ENCODE measurements around the gene NEO1.

Gene NEO1

DNA sequence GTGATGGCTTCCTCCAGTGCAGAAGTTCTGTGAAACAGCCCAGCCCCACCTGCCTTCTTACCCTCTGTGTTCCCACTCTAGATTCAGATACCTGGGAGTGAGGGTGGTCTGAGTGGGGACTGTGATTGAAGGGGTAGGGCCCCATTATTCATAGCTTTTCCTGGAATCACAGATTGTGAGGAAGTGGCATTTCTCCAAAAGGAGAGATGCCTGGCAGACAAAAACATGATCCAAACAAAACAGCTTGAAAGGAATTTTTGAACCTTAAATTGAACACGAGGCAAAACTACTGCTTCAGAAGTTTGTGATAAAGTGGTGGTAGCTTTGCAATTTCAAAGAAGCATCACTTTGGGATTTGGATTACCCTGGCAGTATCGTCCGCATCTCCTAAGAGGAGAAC, 29.2 kb upstream of the NEO1 start:
- no peak overlapping the region for H4K8ac ChIP-seq (ENCODE audit: low read depth, low read length)
- no CpG with 5 or more reads among the region's 3 CpGs for WGBS, 2 donors (ENCODE audit: extremely low coverage in 2 of 2, insufficient read length in 2 of 2, insufficient replicate concordance in 1 of 2)
- H4K91ac ChIP-seq (ENCODE audit: low read depth, low read length, poor library complexity): no peak overlapping the region
- no peak overlapping the region for H3K23ac ChIP-seq (ENCODE audit: low read depth, low read length, poor library complexity)
- no peak overlapping the region for H3K4me3 ChIP-seq (ENCODE audit: low read length in 2 of 2)
- H3K27me3 ChIP-seq (ENCODE audit: control insufficient read depth in 3 of 3, insufficient read depth in 3 of 3, low read depth in 1 of 3, low read length in 3 of 3): no peaks in the 10 kb centered on the region
- H3K4me2 ChIP-seq (ENCODE audit: insufficient read depth, low read length, poor library complexity, severe bottlenecking): no peak overlapping the region
- DNase-seq (ENCODE audit: low spot score): no peak
- H3K4me1 ChIP-seq (ENCODE audit: control insufficient read depth in 2 of 2, insufficient read depth in 1 of 2, low read depth in 1 of 2, low read length in 2 of 2): peaks cover 23 to 27% of the 10 kb centered on the region in 2 donors
- no peak overlapping the region for H2BK12ac ChIP-seq (ENCODE audit: low read length)
- no peaks in the 10 kb centered on the region for H3K36me3 ChIP-seq (replicated peaks in 1 of 2; ENCODE audit: control insufficient read depth in 2 of 2, insufficient read depth in 2 of 2, low read length in 2 of 2)
- H3K14ac ChIP-seq (ENCODE audit: low read length): no peak overlapping the region
- no peak overlapping the region for H2AK5ac ChIP-seq (ENCODE audit: low read depth, low read length)
- H2AFZ ChIP-seq (ENCODE audit: low read length): peak overlapping the region; percentile 75
- H3K27ac ChIP-seq (replicated peaks; ENCODE audit: low read length): no peak overlapping the region
- no peak overlapping the region for H2BK15ac ChIP-seq (ENCODE audit: low read length)
- H3K9me3 ChIP-seq (replicated peaks in 1 of 2; ENCODE audit: control insufficient read depth in 2 of 2, insufficient read depth in 1 of 2, low read depth in 1 of 2, low read length in 2 of 2): no peaks in the 10 kb centered on the region
- no peak overlapping the region for H2BK120ac ChIP-seq (ENCODE audit: low read depth, low read length)
- H3K4ac ChIP-seq (ENCODE audit: low read length): no peak overlapping the region
- H3K79me1 ChIP-seq (ENCODE audit: low read depth, low read length): no peaks in the 10 kb centered on the region
- no peak overlapping the region for H2BK5ac ChIP-seq (ENCODE audit: low read length)
- no peak overlapping the region for H3K18ac ChIP-seq (ENCODE audit: low read length)
- H3K9ac ChIP-seq (ENCODE audit: low read depth, low read length, poor library complexity): no peak overlapping the region

DNA sequence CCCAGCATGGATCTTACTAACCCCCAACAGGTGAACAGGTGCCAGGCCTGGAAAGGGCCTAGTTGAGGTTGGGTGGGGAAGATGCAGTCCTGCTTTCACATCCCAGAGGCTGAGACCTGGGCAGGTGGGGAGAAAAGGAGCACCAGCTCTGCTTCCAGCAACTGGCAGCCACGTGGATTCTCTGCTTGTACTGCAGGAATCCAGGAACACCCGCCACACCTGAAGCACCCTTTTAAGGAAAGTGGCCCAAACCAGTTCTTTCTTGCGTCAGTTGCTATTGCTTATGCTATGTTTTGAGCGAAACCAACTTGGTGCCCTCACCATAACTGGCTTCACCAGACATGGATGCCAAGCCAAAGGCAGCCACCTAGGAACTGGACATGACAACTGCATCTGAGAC, 28.1 kb upstream of the NEO1 start:
- Histone ChIP-seq H3K4ac (ENCODE audit: low read length) (no peak overlapping the region), H3K4me1 (ENCODE audit: control insufficient read depth in 2 of 2, insufficient read depth in 1 of 2, low read depth in 1 of 2, low read length in 2 of 2) (peaks cover 24 to 26% of the 10 kb centered on the region in 2 donors), H4K8ac (ENCODE audit: low read depth, low read length) (no peak overlapping the region), H2BK15ac (ENCODE audit: low read length) (no peak overlapping the region), H3K27me3 (ENCODE audit: control insufficient read depth in 3 of 3, insufficient read depth in 3 of 3, low read depth in 1 of 3, low read length in 3 of 3) (no peaks in the 10 kb centered on the region), H3K36me3 (replicated peaks in 1 of 2; ENCODE audit: control insufficient read depth in 2 of 2, insufficient read depth in 2 of 2, low read length in 2 of 2) (no peaks in the 10 kb centered on the region), H2BK120ac (ENCODE audit: low read depth, low read length) (no peak overlapping the region), H3K27ac (replicated peaks; ENCODE audit: low read length) (no peak overlapping the region), H3K9me3 (replicated peaks in 1 of 2; ENCODE audit: control insufficient read depth in 2 of 2, insufficient read depth in 1 of 2, low read depth in 1 of 2, low read length in 2 of 2) (no peaks in the 10 kb centered on the region), H2BK12ac (ENCODE audit: low read length) (no peak overlapping the region), H3K23ac (ENCODE audit: low read depth, low read length, poor library complexity) (no peak overlapping the region), H2BK5ac (ENCODE audit: low read length) (peak overlapping the region; percentile 33), H2AFZ (ENCODE audit: low read length) (no peak overlapping the region), H3K4me3 (ENCODE audit: low read length in 2 of 2) (no peak overlapping the region), H2AK5ac (ENCODE audit: low read depth, low read length) (peak overlapping the region; percentile 6), H3K4me2 (ENCODE audit: insufficient read depth, low read length, poor library complexity, severe bottlenecking) (no peak overlapping the region), H3K9ac (ENCODE audit: low read depth, low read length, poor library complexity) (no peak overlapping the region), H3K79me1 (ENCODE audit: low read depth, low read length) (no peaks in the 10 kb centered on the region), H3K18ac (ENCODE audit: low read length) (no peak overlapping the region), H3K14ac (ENCODE audit: low read length) (no peak overlapping the region), H4K91ac (ENCODE audit: low read depth, low read length, poor library complexity) (peak overlapping the region; percentile 86)
- no peak for DNase-seq (ENCODE audit: low spot score)
- no CpG with 5 or more reads among the region's 4 CpGs for WGBS, 2 donors (ENCODE audit: extremely low coverage in 2 of 2, insufficient read length in 2 of 2, insufficient replicate concordance in 1 of 2)

- WGBS, 2 donors (ENCODE audit: extremely low coverage in 2 of 2, insufficient read length in 2 of 2, insufficient replicate concordance in 1 of 2): no CpG with 5 or more reads among the region's 4 CpGs
- H3K36me3 ChIP-seq (replicated peaks in 1 of 2; ENCODE audit: control insufficient read depth in 2 of 2, insufficient read depth in 2 of 2, low read length in 2 of 2): no peaks in the 10 kb centered on the region
- H3K27ac ChIP-seq (replicated peaks; ENCODE audit: low read length): no peak overlapping the region
- H3K4me3 ChIP-seq (ENCODE audit: low read length in 2 of 2): no peak overlapping the region
- no peak overlapping the region for H2BK5ac ChIP-seq (ENCODE audit: low read length)
- no peak overlapping the region for H2BK12ac ChIP-seq (ENCODE audit: low read length)
- H4K8ac ChIP-seq (ENCODE audit: low read depth, low read length): no peak overlapping the region
- H2BK15ac ChIP-seq (ENCODE audit: low read length): no peak overlapping the region
- H3K18ac ChIP-seq (ENCODE audit: low read length): no peak overlapping the region
- no peak overlapping the region for H3K9ac ChIP-seq (ENCODE audit: low read depth, low read length, poor library complexity)
- no peaks in the 10 kb centered on the region for H3K9me3 ChIP-seq (replicated peaks in 1 of 2; ENCODE audit: control insufficient read depth in 2 of 2, insufficient read depth in 1 of 2, low read depth in 1 of 2, low read length in 2 of 2)
- no peak overlapping the region for H2BK120ac ChIP-seq (ENCODE audit: low read depth, low read length)
- H3K4me1 ChIP-seq (ENCODE audit: control insufficient read depth in 2 of 2, insufficient read depth in 1 of 2, low read depth in 1 of 2, low read length in 2 of 2): peaks cover 14 to 15% of the 10 kb centered on the region in 2 donors
- H2AK5ac ChIP-seq (ENCODE audit: low read depth, low read length): no peak overlapping the region
- no peak overlapping the region for H3K23ac ChIP-seq (ENCODE audit: low read depth, low read length, poor library complexity)
- no peak overlapping the region for H2AFZ ChIP-seq (ENCODE audit: low read length)
- no peaks in the 10 kb centered on the region for H3K27me3 ChIP-seq (ENCODE audit: control insufficient read depth in 3 of 3, insufficient read depth in 3 of 3, low read depth in 1 of 3, low read length in 3 of 3)
- H3K4ac ChIP-seq (ENCODE audit: low read length): no peak overlapping the region
- DNase-seq (ENCODE audit: low spot score): no peak
- no peak overlapping the region for H3K4me2 ChIP-seq (ENCODE audit: insufficient read depth, low read length, poor library complexity, severe bottlenecking)
- no peak overlapping the region for H4K91ac ChIP-seq (ENCODE audit: low read depth, low read length, poor library complexity)
- H3K79me1 ChIP-seq (ENCODE audit: low read depth, low read length): no peaks in the 10 kb centered on the region
- no peak overlapping the region for H3K14ac ChIP-seq (ENCODE audit: low read length)
Measured at GRCh38 chr15:73026511-73027054, 25.7 kb upstream of the NEO1 start.

GRCh38 chr15:73028031-73028430, 24.2 kb upstream of the NEO1 start:
- H3K4me3 ChIP-seq (ENCODE audit: low read length in 2 of 2): no peak overlapping the region
- H3K4me2 ChIP-seq (ENCODE audit: insufficient read depth, low read length, poor library complexity, severe bottlenecking): no peak overlapping the region
- no peak overlapping the region for H3K23ac ChIP-seq (ENCODE audit: low read depth, low read length, poor library complexity)
- H2BK12ac ChIP-seq (ENCODE audit: low read length): no peak overlapping the region
- H3K27me3 ChIP-seq (ENCODE audit: control insufficient read depth in 3 of 3, insufficient read depth in 3 of 3, low read depth in 1 of 3, low read length in 3 of 3): no peaks in the 10 kb centered on the region
- DNase-seq (ENCODE audit: low spot score): no peak
- no peaks in the 10 kb centered on the region for H3K36me3 ChIP-seq (replicated peaks in 1 of 2; ENCODE audit: control insufficient read depth in 2 of 2, insufficient read depth in 2 of 2, low read length in 2 of 2)
- no peak overlapping the region for H4K91ac ChIP-seq (ENCODE audit: low read depth, low read length, poor library complexity)
- H3K14ac ChIP-seq (ENCODE audit: low read length): no peak overlapping the region
- H3K18ac ChIP-seq (ENCODE audit: low read length): no peak overlapping the region
- no peak overlapping the region for H3K27ac ChIP-seq (replicated peaks; ENCODE audit: low read length)
- H2AFZ ChIP-seq (ENCODE audit: low read length): no peak overlapping the region
- no peaks in the 10 kb centered on the region for H3K79me1 ChIP-seq (ENCODE audit: low read depth, low read length)
- no peaks in the 10 kb centered on the region for H3K9me3 ChIP-seq (replicated peaks in 1 of 2; ENCODE audit: control insufficient read depth in 2 of 2, insufficient read depth in 1 of 2, low read depth in 1 of 2, low read length in 2 of 2)
- peaks cover under 1 to 3% of the 10 kb centered on the region in 2 donors for H3K4me1 ChIP-seq (ENCODE audit: control insufficient read depth in 2 of 2, insufficient read depth in 1 of 2, low read depth in 1 of 2, low read length in 2 of 2)
- no peak overlapping the region for H2BK15ac ChIP-seq (ENCODE audit: low read length)
- no peak overlapping the region for H3K4ac ChIP-seq (ENCODE audit: low read length)
- WGBS, 2 donors (ENCODE audit: extremely low coverage in 2 of 2, insufficient read length in 2 of 2, insufficient replicate concordance in 1 of 2): no CpG with 5 or more reads among the region's 6 CpGs
- H2BK120ac ChIP-seq (ENCODE audit: low read depth, low read length): no peak overlapping the region
- H4K8ac ChIP-seq (ENCODE audit: low read depth, low read length): no peak overlapping the region
- H2AK5ac ChIP-seq (ENCODE audit: low read depth, low read length): no peak overlapping the region
- H3K9ac ChIP-seq (ENCODE audit: low read depth, low read length, poor library complexity): no peak overlapping the region
- no peak overlapping the region for H2BK5ac ChIP-seq (ENCODE audit: low read length)
